ENCODE results near the gene FITM1. TPM values are rescaled to one million over a fixed set of nuclear protein-coding genes. Genes with fewer than 3 reads are reported as not detected.

FITM1 gene
- total and polyA plus RNA-seq, 12 donors: 4.6 to 25.7 (median 10.4) TPM

DNA sequence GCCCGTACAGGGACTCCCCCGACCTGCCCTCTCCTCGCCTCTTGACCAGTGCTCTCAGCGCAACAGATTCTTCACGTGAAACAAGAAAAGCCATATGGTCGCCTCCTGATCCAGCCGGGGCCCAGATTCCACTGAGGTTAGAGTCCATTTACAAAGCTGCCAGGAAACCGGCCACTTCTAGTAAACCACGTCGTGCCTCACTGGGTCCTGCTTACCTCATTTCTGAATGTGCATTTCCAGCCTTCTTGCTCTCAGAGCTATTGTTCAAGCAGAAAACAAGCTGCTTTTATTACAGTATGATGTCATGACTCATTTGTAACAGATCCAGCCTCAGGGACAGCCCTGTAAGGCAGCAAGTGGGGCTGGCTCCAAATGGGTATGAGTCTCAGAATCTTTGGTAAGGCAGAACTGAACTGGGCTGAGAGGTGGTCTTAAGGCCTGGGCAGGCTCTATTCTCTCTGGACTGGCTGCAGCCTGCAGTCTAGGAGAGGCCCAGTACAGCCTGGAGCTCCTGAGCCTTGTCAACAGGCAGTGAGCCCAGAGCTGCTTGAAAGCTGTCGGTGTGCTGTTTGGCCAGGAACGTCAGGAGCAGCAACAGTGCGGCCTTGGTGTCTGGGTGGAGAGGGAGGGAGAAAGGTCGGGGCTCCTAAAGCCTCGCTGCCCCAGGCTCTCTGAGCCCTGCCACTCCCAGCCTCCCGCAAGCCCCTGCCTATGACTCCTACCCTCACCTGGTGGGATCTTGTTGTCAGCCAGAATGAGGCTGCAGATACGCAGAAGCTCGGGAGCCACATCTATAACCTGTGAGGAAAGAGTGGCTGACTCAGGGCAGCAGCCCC lies 49.7 kb downstream of the FITM1 start:
- WGBS, 4 donors: 44 to 54% (median 50%) methylated on average over 12 to 18 of the region's 18 CpGs
- H3K27ac ChIP-seq: peak overlapping the region; percentile 59 to 92 (median 89)
- DNase-seq: peak; percentile 57 to 81 (median 74)
- H3K27me3 ChIP-seq: no peaks in the 10 kb centered on the region
- H3K36me3 ChIP-seq (replicated peaks in 1 of 2): peaks cover 0 to 86% of the 10 kb centered on the region in 2 donors
- intact Hi-C loops (cut with DNase I): no loop called here
- H3K4me1 ChIP-seq (replicated peaks in 1 of 2): peaks cover 13 to 23% of the 10 kb centered on the region in 2 donors
- TF ChIP-seq POLR2A (IDR thresholded peaks at IDR 0.05): peak in 1 of 2 donors; percentile 53
- TF ChIP-seq, protein P1, sequence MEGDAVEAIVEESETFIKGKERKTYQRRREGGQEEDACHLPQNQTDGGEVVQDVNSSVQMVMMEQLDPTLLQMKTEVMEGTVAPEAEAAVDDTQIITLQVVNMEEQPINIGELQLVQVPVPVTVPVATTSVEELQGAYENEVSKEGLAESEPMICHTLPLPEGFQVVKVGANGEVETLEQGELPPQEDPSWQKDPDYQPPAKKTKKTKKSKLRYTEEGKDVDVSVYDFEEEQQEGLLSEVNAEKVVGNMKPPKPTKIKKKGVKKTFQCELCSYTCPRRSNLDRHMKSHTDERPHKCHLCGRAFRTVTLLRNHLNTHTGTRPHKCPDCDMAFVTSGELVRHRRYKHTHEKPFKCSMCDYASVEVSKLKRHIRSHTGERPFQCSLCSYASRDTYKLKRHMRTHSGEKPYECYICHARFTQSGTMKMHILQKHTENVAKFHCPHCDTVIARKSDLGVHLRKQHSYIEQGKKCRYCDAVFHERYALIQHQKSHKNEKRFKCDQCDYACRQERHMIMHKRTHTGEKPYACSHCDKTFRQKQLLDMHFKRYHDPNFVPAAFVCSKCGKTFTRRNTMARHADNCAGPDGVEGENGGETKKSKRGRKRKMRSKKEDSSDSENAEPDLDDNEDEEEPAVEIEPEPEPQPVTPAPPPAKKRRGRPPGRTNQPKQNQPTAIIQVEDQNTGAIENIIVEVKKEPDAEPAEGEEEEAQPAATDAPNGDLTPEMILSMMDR (IDR thresholded peaks at IDR 0.05): no peak
- no peaks in the 10 kb centered on the region for H3K9me3 ChIP-seq (replicated peaks in 1 of 3)
- no peak overlapping the region for H3K4me3 ChIP-seq

DNA sequence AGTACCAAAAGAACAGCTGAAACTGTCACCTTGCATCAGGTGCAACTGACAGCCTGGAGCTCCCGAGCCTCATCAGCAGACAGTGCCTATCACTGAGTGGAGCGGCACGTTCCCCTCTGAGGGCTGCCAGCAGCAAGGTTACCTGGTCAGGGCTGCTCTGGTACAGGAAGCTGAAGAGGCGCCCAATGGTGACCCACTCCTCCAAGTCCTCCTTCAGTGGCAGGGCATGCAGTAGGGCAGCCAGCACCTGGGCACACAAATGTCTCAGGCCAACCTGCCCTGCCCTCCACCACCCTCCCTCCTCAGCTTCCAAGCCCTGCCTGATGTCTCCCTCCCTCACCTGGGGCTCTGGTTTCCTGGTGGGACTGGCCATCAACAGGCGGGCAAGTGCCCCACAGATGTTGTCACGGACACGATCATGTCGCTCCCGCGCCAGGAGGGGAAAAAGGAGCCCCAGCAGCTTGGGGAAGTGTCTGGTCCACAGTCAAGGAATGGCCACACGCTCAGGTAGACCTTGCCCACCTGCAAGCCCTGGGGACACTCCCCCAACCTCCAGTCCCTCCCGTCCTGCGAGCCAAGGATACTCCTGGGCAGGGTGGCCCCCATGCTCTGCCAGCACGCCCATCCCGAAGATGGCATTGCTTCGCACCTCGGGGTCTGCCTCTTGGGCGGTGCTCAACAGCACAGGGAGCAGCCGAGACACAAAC lies 51.1 kb downstream of the FITM1 start:
- H3K4me3 ChIP-seq: no peak overlapping the region
- no peaks in the 10 kb centered on the region for H3K9me3 ChIP-seq (replicated peaks in 1 of 3)
- 88 to 92% (median 91%) methylated on average over 9 to 19 of the region's 19 CpGs for WGBS, 4 donors
- peaks cover 13 to 23% of the 10 kb centered on the region in 2 donors for H3K4me1 ChIP-seq (replicated peaks in 1 of 2)
- no peak for TF ChIP-seq POLR2A (IDR thresholded peaks at IDR 0.05)
- TF ChIP-seq, protein P1 (IDR thresholded peaks at IDR 0.05): no peak
- peak overlapping the region in 2 of 5 donors; percentile 17 to 92 for H3K27ac ChIP-seq
- intact Hi-C loops (cut with DNase I): no loop called here
- DNase-seq: no peak
- no peaks in the 10 kb centered on the region for H3K27me3 ChIP-seq
- H3K36me3 ChIP-seq (replicated peaks in 1 of 2): peaks cover 0 to 98% of the 10 kb centered on the region in 2 donors

Small RNA genes lying within 50 kb of the gene (microRNA-seq; reads per million reads assigned to microRNA genes)
- gene MIR7703: 0 to 0.45 (median 0) reads per million in 3 donors

Small RNA genes lying within 50 kb of the gene (small RNA-seq; reads per million reads assigned to genes)
- gene IPO4 (0 to 0.24 reads per million in 2 donors), gene IRF9 (0 to 0.12 reads per million in 2 donors), gene RNA5SP383 (0.36 to 0.58 reads per million in 2 donors)

Other genes starting within 250 kb of the FITM1 start
Only the 30 nearest of the 31 such genes appear.
- gene DHRS4, start 176.9 kb upstream of the FITM1 start, total RNA-seq: 10 to 100 TPM; 26.1 to 77.5 (median 47.0) TPM
- gene DHRS4, start 176.9 kb upstream of the FITM1 start, polyA plus RNA-seq: 10 to 100 TPM; 41.0 to 53.3 (median 52.7) TPM
- gene DHRS4L2, start 141.7 kb upstream of the FITM1 start, total RNA-seq: 10 to 100 TPM; 14.8 to 56.4 (median 33.5) TPM
- gene DHRS4L2, start 141.7 kb upstream of the FITM1 start, polyA plus RNA-seq: 10 to 100 TPM; 41.5 to 52.3 (median 45.7) TPM
- 1 to 10 TPM in 2 of 9 donors, under 1 TPM in 6, not detected in 1; 0.17 to 1.1 (median 0.68) TPM for gene CARMIL3, start 78.7 kb upstream of the FITM1 start, total RNA-seq
- gene CARMIL3, start 78.7 kb upstream of the FITM1 start, polyA plus RNA-seq: 1 to 10 TPM in 2 of 3 donors, under 1 TPM in 1; 0.73 to 5.8 (median 1.7) TPM
- gene CPNE6, start 59.1 kb upstream of the FITM1 start, total RNA-seq: 1 to 10 TPM in 1 of 9 donors, under 1 TPM in 1, not detected in 7; 0.97 to 1.4 TPM
- gene CPNE6, start 59.1 kb upstream of the FITM1 start, polyA plus RNA-seq: under 1 TPM; 0.07 to 0.22 (median 0.16) TPM
- 10 to 100 TPM in 7 of 9 donors, 1 to 10 TPM in 2; 4.4 to 37.0 (median 18.4) TPM for gene PCK2, start 36.3 kb upstream of the FITM1 start, total RNA-seq
- gene PCK2, start 36.3 kb upstream of the FITM1 start, polyA plus RNA-seq: 10 to 100 TPM in 2 of 3 donors, 1 to 10 TPM in 1; 7.9 to 17.9 (median 10.5) TPM
- 100 to 1,000 TPM in 8 of 9 donors, 10 to 100 TPM in 1; 88.9 to 401 (median 143) TPM for gene DCAF11, start 15.9 kb upstream of the FITM1 start, total RNA-seq
- 10 to 100 TPM; 40.4 to 94.0 (median 42.3) TPM for gene DCAF11, start 15.9 kb upstream of the FITM1 start, polyA plus RNA-seq
- 10 to 100 TPM in 1 of 9 donors, 1 to 10 TPM in 8; 3.3 to 20.2 (median 4.7) TPM for gene NRL, start 15.7 kb upstream of the FITM1 start, total RNA-seq
- 1 to 10 TPM; 2.2 to 3.5 (median 3.1) TPM for gene NRL, start 15.7 kb upstream of the FITM1 start, polyA plus RNA-seq
- 100 to 1,000 TPM; 208 to 359 (median 277) TPM for gene PSME1, start 5.5 kb downstream of the FITM1 start, total RNA-seq
- gene PSME1, start 5.5 kb downstream of the FITM1 start, polyA plus RNA-seq: 100 to 1,000 TPM; 205 to 386 (median 313) TPM
- gene EMC9, start 10.9 kb downstream of the FITM1 start, total RNA-seq: 10 to 100 TPM; 22.5 to 65.7 (median 40.5) TPM
- 100 to 1,000 TPM in 2 of 3 donors, 10 to 100 TPM in 1; 21.6 to 149 (median 127) TPM for gene EMC9, start 10.9 kb downstream of the FITM1 start, polyA plus RNA-seq
- 100 to 1,000 TPM; 107 to 362 (median 191) TPM for gene PSME2, start 16.0 kb downstream of the FITM1 start, total RNA-seq
- gene PSME2, start 16.0 kb downstream of the FITM1 start, polyA plus RNA-seq: 100 to 1,000 TPM; 388 to 752 (median 687) TPM
- gene RNF31, start 16.8 kb downstream of the FITM1 start, total RNA-seq: 100 to 1,000 TPM in 1 of 9 donors, 10 to 100 TPM in 8; 32.8 to 165 (median 59.7) TPM
- gene RNF31, start 16.8 kb downstream of the FITM1 start, polyA plus RNA-seq: 100 to 1,000 TPM in 2 of 3 donors, 10 to 100 TPM in 1; 59.3 to 351 (median 198) TPM
- 100 to 1,000 TPM in 4 of 9 donors, 10 to 100 TPM in 5; 32.4 to 119 (median 98.3) TPM for gene IRF9, start 30.6 kb downstream of the FITM1 start, total RNA-seq
- 100 to 1,000 TPM; 118 to 151 (median 129) TPM for gene IRF9, start 30.6 kb downstream of the FITM1 start, polyA plus RNA-seq
- gene REC8, start 41.4 kb downstream of the FITM1 start, total RNA-seq: 10 to 100 TPM in 4 of 9 donors, 1 to 10 TPM in 5; 1.3 to 18.5 (median 9.4) TPM
- gene REC8, start 41.4 kb downstream of the FITM1 start, polyA plus RNA-seq: 100 to 1,000 TPM in 1 of 3 donors, 10 to 100 TPM in 1, 1 to 10 TPM in 1; 3.6 to 111 (median 38.9) TPM
- 10 to 100 TPM; 29.7 to 84.9 (median 45.4) TPM for gene IPO4, start 58.2 kb downstream of the FITM1 start, total RNA-seq
- gene IPO4, start 58.2 kb downstream of the FITM1 start, polyA plus RNA-seq: 10 to 100 TPM; 19.1 to 43.2 (median 23.8) TPM
- gene TM9SF1, start 64.8 kb downstream of the FITM1 start, total RNA-seq: 100 to 1,000 TPM in 2 of 9 donors, 10 to 100 TPM in 7; 60.0 to 123 (median 90.4) TPM
- gene TM9SF1, start 64.8 kb downstream of the FITM1 start, polyA plus RNA-seq: 10 to 100 TPM; 43.7 to 67.2 (median 56.1) TPM
- under 1 TPM in 1 of 9 donors, not detected in 8; 0.46 TPM for gene TSSK4, start 75.0 kb downstream of the FITM1 start, total RNA-seq
- gene TSSK4, start 75.0 kb downstream of the FITM1 start, polyA plus RNA-seq: under 1 TPM in 1 of 3 donors, not detected in 2; 0.07 TPM
- 10 to 100 TPM; 32.9 to 68.6 (median 56.5) TPM for gene CHMP4A, start 82.8 kb downstream of the FITM1 start, total RNA-seq
- 100 to 1,000 TPM in 2 of 3 donors, 10 to 100 TPM in 1; 71.1 to 118 (median 104) TPM for gene CHMP4A, start 82.8 kb downstream of the FITM1 start, polyA plus RNA-seq
- gene MDP1, start 85.4 kb downstream of the FITM1 start, total RNA-seq: 10 to 100 TPM; 20.3 to 53.7 (median 28.6) TPM
- 10 to 100 TPM; 32.2 to 40.2 (median 39.4) TPM for gene MDP1, start 85.4 kb downstream of the FITM1 start, polyA plus RNA-seq
- 100 to 1,000 TPM; 154 to 454 (median 216) TPM for gene NEDD8, start 101.7 kb downstream of the FITM1 start, total RNA-seq
- gene NEDD8, start 101.7 kb downstream of the FITM1 start, polyA plus RNA-seq: 100 to 1,000 TPM; 136 to 448 (median 215) TPM
- 100 to 1,000 TPM in 8 of 9 donors, 10 to 100 TPM in 1; 92.5 to 188 (median 131) TPM for gene GMPR2, start 102.3 kb downstream of the FITM1 start, total RNA-seq
- 100 to 1,000 TPM in 1 of 3 donors, 10 to 100 TPM in 2; 70.6 to 103 (median 98.0) TPM for gene GMPR2, start 102.3 kb downstream of the FITM1 start, polyA plus RNA-seq
- gene TINF2, start 112.0 kb downstream of the FITM1 start, total RNA-seq: 100 to 1,000 TPM in 5 of 9 donors, 10 to 100 TPM in 4; 76.3 to 216 (median 101) TPM
- 100 to 1,000 TPM in 2 of 3 donors, 10 to 100 TPM in 1; 57.8 to 179 (median 103) TPM for gene TINF2, start 112.0 kb downstream of the FITM1 start, polyA plus RNA-seq
- gene TGM1, start 132.5 kb downstream of the FITM1 start, total RNA-seq: 1 to 10 TPM in 3 of 9 donors, under 1 TPM in 5, not detected in 1; 0.28 to 1.4 (median 0.88) TPM
- 1 to 10 TPM in 2 of 3 donors, under 1 TPM in 1; 0.44 to 2.7 (median 2.2) TPM for gene TGM1, start 132.5 kb downstream of the FITM1 start, polyA plus RNA-seq
- 10 to 100 TPM; 26.0 to 40.0 (median 32.3) TPM for gene RABGGTA, start 140.9 kb downstream of the FITM1 start, total RNA-seq
- gene RABGGTA, start 140.9 kb downstream of the FITM1 start, polyA plus RNA-seq: 100 to 1,000 TPM in 1 of 3 donors, 10 to 100 TPM in 2; 15.7 to 124 (median 90.7) TPM
- 10 to 100 TPM; 11.4 to 68.1 (median 36.1) TPM for gene DHRS1, start 169.1 kb downstream of the FITM1 start, total RNA-seq
- 10 to 100 TPM; 19.8 to 38.7 (median 37.6) TPM for gene DHRS1, start 169.1 kb downstream of the FITM1 start, polyA plus RNA-seq
- 10 to 100 TPM in 8 of 9 donors, 1 to 10 TPM in 1; 9.2 to 28.2 (median 18.2) TPM for gene NOP9, start 169.2 kb downstream of the FITM1 start, total RNA-seq
- gene NOP9, start 169.2 kb downstream of the FITM1 start, polyA plus RNA-seq: 10 to 100 TPM in 2 of 3 donors, 1 to 10 TPM in 1; 9.1 to 21.1 (median 16.8) TPM
- gene CIDEB, start 177.3 kb downstream of the FITM1 start, total RNA-seq: 10 to 100 TPM; 16.4 to 80.3 (median 40.5) TPM
- 10 to 100 TPM; 17.5 to 73.7 (median 37.4) TPM for gene CIDEB, start 177.3 kb downstream of the FITM1 start, polyA plus RNA-seq
- 10 to 100 TPM in 2 of 9 donors, 1 to 10 TPM in 6, under 1 TPM in 1; 0.42 to 11.1 (median 4.2) TPM for gene LTB4R2, start 179.5 kb downstream of the FITM1 start, total RNA-seq
- 1 to 10 TPM in 2 of 3 donors, under 1 TPM in 1; 0.57 to 2.7 (median 1.8) TPM for gene LTB4R2, start 179.5 kb downstream of the FITM1 start, polyA plus RNA-seq
- 10 to 100 TPM in 5 of 9 donors, 1 to 10 TPM in 4; 1.4 to 21.0 (median 11.0) TPM for gene LTB4R, start 180.8 kb downstream of the FITM1 start, total RNA-seq
- 10 to 100 TPM in 2 of 3 donors, 1 to 10 TPM in 1; 9.4 to 30.2 (median 17.5) TPM for gene LTB4R, start 180.8 kb downstream of the FITM1 start, polyA plus RNA-seq
- gene ADCY4, start 204.4 kb downstream of the FITM1 start, total RNA-seq: 10 to 100 TPM in 5 of 9 donors, 1 to 10 TPM in 4; 3.9 to 34.0 (median 12.5) TPM
- 10 to 100 TPM in 2 of 3 donors, 1 to 10 TPM in 1; 4.5 to 70.1 (median 45.8) TPM for gene ADCY4, start 204.4 kb downstream of the FITM1 start, polyA plus RNA-seq
- gene RIPK3, start 209.3 kb downstream of the FITM1 start, total RNA-seq: 10 to 100 TPM in 1 of 9 donors, 1 to 10 TPM in 6, under 1 TPM in 2; 0.50 to 10.4 (median 3.6) TPM
- 1 to 10 TPM; 1.5 to 8.0 (median 4.6) TPM for gene RIPK3, start 209.3 kb downstream of the FITM1 start, polyA plus RNA-seq